NB4 (cell line): ENCODE measurements around the gene RAPGEF5.

ENCODE experiments used
- DNase-seq: peaks from one replicate; pipeline ENCODE4 v3.0.0; 2010; ENCODE audit warnings: low read depth
- H3K4me3 ChIP-seq: one replicate; pipeline ENCODE4 v1.5.1; 2011; ENCODE audit warnings: mild to moderate bottlenecking, low read depth, low read length, moderate library complexity
- MAX ChIP-seq: IDR thresholded peaks from 2 replicates; pipeline ENCODE4 v1.6.1; 2011; ENCODE audit warnings: low read depth, low read length
- MYC ChIP-seq: IDR thresholded peaks from 2 replicates; pipeline ENCODE4 v1.6.1; 2011; ENCODE audit warnings: low read depth, low read length
- POLR2A ChIP-seq: IDR thresholded peaks from 2 replicates; pipeline ENCODE4 v1.6.1; 2011; ENCODE audit warnings: mild to moderate bottlenecking; ENCODE audit not compliant: insufficient read length; ENCODE audit errors: extremely low read depth
- TF ChIP-seq, protein P1 (sequence below): IDR thresholded peaks from one replicate; pipeline ENCODE4 v1.5.1; 2012; ENCODE audit warnings: low read depth, low read length

Gene RAPGEF5

GRCh38 chr7:22241805-22242390 is 115.1 kb downstream of the RAPGEF5 start:
- no peak for DNase-seq
- TF ChIP-seq, protein P1, sequence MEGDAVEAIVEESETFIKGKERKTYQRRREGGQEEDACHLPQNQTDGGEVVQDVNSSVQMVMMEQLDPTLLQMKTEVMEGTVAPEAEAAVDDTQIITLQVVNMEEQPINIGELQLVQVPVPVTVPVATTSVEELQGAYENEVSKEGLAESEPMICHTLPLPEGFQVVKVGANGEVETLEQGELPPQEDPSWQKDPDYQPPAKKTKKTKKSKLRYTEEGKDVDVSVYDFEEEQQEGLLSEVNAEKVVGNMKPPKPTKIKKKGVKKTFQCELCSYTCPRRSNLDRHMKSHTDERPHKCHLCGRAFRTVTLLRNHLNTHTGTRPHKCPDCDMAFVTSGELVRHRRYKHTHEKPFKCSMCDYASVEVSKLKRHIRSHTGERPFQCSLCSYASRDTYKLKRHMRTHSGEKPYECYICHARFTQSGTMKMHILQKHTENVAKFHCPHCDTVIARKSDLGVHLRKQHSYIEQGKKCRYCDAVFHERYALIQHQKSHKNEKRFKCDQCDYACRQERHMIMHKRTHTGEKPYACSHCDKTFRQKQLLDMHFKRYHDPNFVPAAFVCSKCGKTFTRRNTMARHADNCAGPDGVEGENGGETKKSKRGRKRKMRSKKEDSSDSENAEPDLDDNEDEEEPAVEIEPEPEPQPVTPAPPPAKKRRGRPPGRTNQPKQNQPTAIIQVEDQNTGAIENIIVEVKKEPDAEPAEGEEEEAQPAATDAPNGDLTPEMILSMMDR, result no peak
- no peak for TF ChIP-seq MYC
- no peak for TF ChIP-seq MAX
- TF ChIP-seq POLR2A, result no peak
- H3K4me3 ChIP-seq, result no peak overlapping the region

GRCh38 chr7:22240904-22241571 is 115.9 kb downstream of the RAPGEF5 start:
- TF ChIP-seq MYC, result no peak
- TF ChIP-seq MAX, result no peak
- TF ChIP-seq POLR2A, result no peak
- TF ChIP-seq, protein P1, result no peak
- DNase-seq, result no peak
- no peak overlapping the region for H3K4me3 ChIP-seq

DNA sequence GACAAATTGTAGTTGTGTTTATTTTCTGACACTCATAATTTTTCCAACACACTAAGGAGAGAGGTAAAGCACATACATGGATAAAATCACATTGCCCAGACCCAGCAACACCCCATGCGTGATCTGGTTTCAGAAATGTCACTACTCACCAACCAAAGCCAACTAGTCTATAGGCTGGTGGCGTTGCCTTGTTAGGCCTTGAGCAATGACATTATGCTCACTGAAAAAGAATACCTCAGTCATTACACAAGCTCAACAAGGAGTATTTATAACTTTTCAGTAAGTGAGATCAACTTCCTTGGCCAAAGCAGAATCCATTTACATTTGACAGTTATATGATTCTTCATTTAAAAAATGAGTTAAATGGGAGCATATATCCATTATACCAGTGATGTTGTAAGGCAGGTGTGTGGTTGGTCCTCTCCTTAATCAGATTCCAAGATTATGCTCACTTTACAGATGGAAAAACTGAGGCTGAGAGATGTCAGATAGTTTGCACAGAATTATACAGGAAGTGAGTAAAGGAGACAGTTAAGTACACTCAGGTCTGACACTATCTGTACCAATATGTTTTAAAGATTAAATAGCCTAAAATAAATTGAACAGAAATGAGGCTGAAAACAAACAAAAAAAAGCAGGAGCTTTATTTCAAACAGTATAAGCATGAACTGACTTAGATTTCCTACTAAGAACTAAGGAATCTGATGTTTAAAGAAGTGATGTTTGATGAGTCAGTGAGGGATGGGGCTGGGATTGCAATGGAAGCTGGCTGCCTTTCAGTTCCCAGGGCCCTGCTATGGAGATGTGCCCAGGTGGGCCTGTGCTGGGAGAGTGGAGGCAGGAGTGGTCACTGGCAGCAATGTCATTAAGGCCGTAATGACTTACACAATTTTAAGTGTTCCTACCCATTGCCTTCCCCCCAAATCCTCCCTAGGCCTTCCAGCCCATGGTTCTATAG is 118.3 kb downstream of the RAPGEF5 start:
- no peak overlapping the region for H3K4me3 ChIP-seq
- no peak for DNase-seq
- TF ChIP-seq, protein P1, result no peak
- TF ChIP-seq MAX, result no peak
- no peak for TF ChIP-seq MYC
- no peak for TF ChIP-seq POLR2A

DNA sequence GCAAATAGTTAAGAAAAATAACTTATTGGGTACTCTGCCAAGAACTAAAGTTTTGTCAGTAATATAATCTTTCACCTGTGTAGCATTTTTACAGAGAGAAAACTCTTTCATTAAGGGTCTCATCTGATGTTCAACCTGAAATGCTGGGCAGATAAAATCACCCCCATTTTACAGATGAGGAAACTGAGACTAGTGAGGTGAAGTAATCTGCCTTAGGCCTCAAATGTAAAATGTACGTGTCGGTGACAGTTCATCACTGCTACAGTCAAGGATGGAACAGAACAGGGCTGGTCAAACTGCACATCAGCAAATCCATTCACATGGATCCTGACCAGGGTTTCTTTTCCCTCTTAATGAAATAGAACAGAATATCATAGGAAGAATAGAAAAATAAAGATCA is 121.8 kb downstream of the RAPGEF5 start:
- TF ChIP-seq MYC (no peak), POLR2A (no peak), MAX (no peak)
- TF ChIP-seq, protein P1, result no peak
- no peak for DNase-seq
- no peak overlapping the region for H3K4me3 ChIP-seq

GRCh38 chr7:22234227-22234626 is 122.7 kb downstream of the RAPGEF5 start:
- DNase-seq, result no peak
- H3K4me3 ChIP-seq, result no peak overlapping the region
- TF ChIP-seq MAX (no peak), MYC (no peak), POLR2A (no peak)
- TF ChIP-seq, protein P1, result no peak
